H9 (cell line): ENCODE measurements around the gene SF3B1. TPM values are rescaled to one million over a fixed set of nuclear protein-coding genes. Genes with fewer than 3 reads are reported as not detected.
"Not testable (repeated sequence)": the region's sequence is repeated elsewhere in the genome, so short reads cannot be mapped to it uniquely, and the experiment has no call there.

Source experiments
- DNase-seq: peaks from one replicate; pipeline ENCODE4 v3.0.0-alpha.2; 2017
- H2AFZ ChIP-seq: one replicate; pipeline ENCODE4 v1.6.1; 2013; ENCODE audit warnings: mild to moderate bottlenecking, low read length, control low read depth, moderate library complexity
- H2AK5ac ChIP-seq: 2 replicates; pipeline ENCODE4 v1.6.1; 2013; ENCODE audit warnings: low read length, control low read depth, mixed read lengths; ENCODE audit not compliant: insufficient read length
- H2BK120ac ChIP-seq: one replicate; pipeline ENCODE4 v1.6.1; 2013; ENCODE audit warnings: low read depth, mild to moderate bottlenecking, low read length, control low read depth, inconsistent platforms; ENCODE audit not compliant: poor library complexity, severe bottlenecking
- H2BK12ac ChIP-seq: 2 replicates; pipeline ENCODE4 v1.6.1; 2013; ENCODE audit warnings: low read length, control low read depth, mixed read lengths, low read depth; ENCODE audit not compliant: insufficient read length
- H2BK15ac ChIP-seq: 2 replicates; pipeline ENCODE4 v1.6.1; 2013; ENCODE audit warnings: low read depth, low read length, control low read depth
- H2BK20ac ChIP-seq: one replicate; pipeline ENCODE4 v1.6.1; 2013; ENCODE audit warnings: low read depth, mild to moderate bottlenecking, low read length, control low read depth, inconsistent platforms; ENCODE audit not compliant: poor library complexity, severe bottlenecking
- H2BK5ac ChIP-seq: 2 replicates; pipeline ENCODE4 v1.6.1; 2013; ENCODE audit warnings: low read length, control low read depth, mixed read lengths; ENCODE audit not compliant: insufficient read length
- H3K14ac ChIP-seq: 2 replicates; pipeline ENCODE4 v1.6.1; 2013; ENCODE audit warnings: low read length, control low read depth; ENCODE audit not compliant: insufficient read depth
- H3K18ac ChIP-seq: 2 replicates; pipeline ENCODE4 v1.6.1; 2013; ENCODE audit warnings: low read depth, mild to moderate bottlenecking, mixed read lengths, low read length, control low read depth; ENCODE audit not compliant: insufficient read length
- H3K23ac ChIP-seq: 2 replicates; pipeline ENCODE4 v1.6.1; 2013; ENCODE audit warnings: low read length, control low read depth, mixed read lengths, low read depth; ENCODE audit not compliant: insufficient read length
- H3K23me2 ChIP-seq: 2 replicates; pipeline ENCODE4 v1.6.1; 2013; ENCODE audit warnings: low read depth, mild to moderate bottlenecking, mixed read lengths, low read length, control low read depth; ENCODE audit not compliant: insufficient read length, poor library complexity, severe bottlenecking
- H3K27ac ChIP-seq: 2 replicates; pipeline ENCODE4 v1.5.1; 2013; ENCODE audit warnings: low read length, control low read depth, mixed read lengths, low read depth; ENCODE audit not compliant: insufficient read length
- H3K27me3 ChIP-seq: 2 replicates; pipeline ENCODE4 v1.6.1; 2013; ENCODE audit warnings: low read length, control low read depth, inconsistent platforms; ENCODE audit not compliant: insufficient read depth
- H3K4ac ChIP-seq: 2 replicates; pipeline ENCODE4 v1.6.1; 2013; ENCODE audit warnings: low read depth, mild to moderate bottlenecking, control low read depth, inconsistent platforms, low read length, moderate library complexity
- H3K4me1 ChIP-seq: 2 replicates; pipeline ENCODE4 v1.6.1; 2013; ENCODE audit warnings: low read length, control low read depth, inconsistent platforms; ENCODE audit not compliant: insufficient read depth
- H3K4me2 ChIP-seq: 2 replicates; pipeline ENCODE4 v1.6.1; 2013; ENCODE audit warnings: low read length, control low read depth, mixed read lengths; ENCODE audit not compliant: insufficient read length, insufficient read depth
- H3K56ac ChIP-seq: 2 replicates; pipeline ENCODE4 v1.6.1; 2013; ENCODE audit warnings: low read depth, mild to moderate bottlenecking, mixed read lengths, low read length, control low read depth; ENCODE audit not compliant: insufficient read length
- H3K79me1 ChIP-seq: 2 replicates; pipeline ENCODE4 v1.6.1; 2013; ENCODE audit warnings: low read depth, mild to moderate bottlenecking, moderate library complexity, low read length, control low read depth, inconsistent platforms; ENCODE audit not compliant: insufficient read depth, poor library complexity, severe bottlenecking
- H3K79me2 ChIP-seq: 2 replicates; pipeline ENCODE4 v1.6.1; 2013; ENCODE audit warnings: low read length, control low read depth, inconsistent platforms; ENCODE audit not compliant: insufficient read depth
- H3K9ac ChIP-seq: 2 replicates; pipeline ENCODE4 v1.6.1; 2013; ENCODE audit warnings: low read length, control low read depth, mixed read lengths; ENCODE audit not compliant: insufficient read length; ENCODE audit errors: extremely low read depth
- H3K9me3 ChIP-seq: one replicate; pipeline ENCODE4 v1.6.1; 2013; ENCODE audit warnings: low read depth, low read length, inconsistent platforms; ENCODE audit not compliant: control insufficient read depth
- H3T11ph ChIP-seq: one replicate; pipeline ENCODE4 v1.6.1; 2013; ENCODE audit warnings: mild to moderate bottlenecking, low read length, control low read depth, inconsistent platforms
- H4K20me1 ChIP-seq: one replicate; pipeline ENCODE4 v1.6.1; 2013; ENCODE audit not compliant: control insufficient read depth, insufficient read length, insufficient read depth
- H4K5ac ChIP-seq: 2 replicates; pipeline ENCODE4 v1.6.1; 2013; ENCODE audit warnings: low read depth, mild to moderate bottlenecking, mixed read lengths, low read length, control low read depth; ENCODE audit not compliant: insufficient read length
- H4K8ac ChIP-seq: replicated peaks from 2 replicates; pipeline ENCODE4 v1.6.1; 2013; ENCODE audit warnings: low read length, control low read depth, mixed read lengths, low read depth; ENCODE audit not compliant: insufficient read length
- H4K91ac ChIP-seq: 2 replicates; pipeline ENCODE4 v1.6.1; 2013; ENCODE audit warnings: low read depth, mild to moderate bottlenecking, moderate library complexity, mixed read lengths, low read length, control low read depth; ENCODE audit not compliant: insufficient read length
- H3K27ac Mint-ChIP-seq, 3 experiments: 2 replicates in 2 of 3; 3 replicates in 1 of 3; pipeline ENCODE4 v1.8.0; 2020 to 2021; ENCODE audit warnings: mixed read lengths in 3 of 3, mild to moderate bottlenecking in 1 of 3, moderate library complexity in 1 of 3
- H3K27me3 Mint-ChIP-seq: 2 replicates; pipeline ENCODE4 v1.8.0; 2021; ENCODE audit warnings: low read depth, mild to moderate bottlenecking, moderate library complexity, mixed read lengths
- H3K36me3 Mint-ChIP-seq, 3 experiments: 2 replicates in 2 of 3; 3 replicates in 1 of 3; pipeline ENCODE4 v1.8.0; 2020 to 2021; ENCODE audit warnings: low read depth in 3 of 3, mixed read lengths in 3 of 3; ENCODE audit not compliant: insufficient read depth in 1 of 3
- H3K4me1 Mint-ChIP-seq, 2 experiments: 2 replicates each; pipeline ENCODE4 v1.8.0; 2020; ENCODE audit warnings: mixed read lengths in 2 of 2
- H3K4me3 Mint-ChIP-seq, 2 experiments: 2 replicates in 1 of 2; 3 replicates in 1 of 2; pipeline ENCODE4 v1.8.0; 2020 to 2021; ENCODE audit warnings: mild to moderate bottlenecking in 2 of 2, mixed read lengths in 2 of 2, moderate library complexity in 1 of 2
- H3K9me3 Mint-ChIP-seq, 2 experiments: 2 replicates in 1 of 2; 3 replicates in 1 of 2; pipeline ENCODE4 v1.8.0; 2020; ENCODE audit warnings: mild to moderate bottlenecking in 2 of 2, mixed read lengths in 2 of 2, moderate library complexity in 1 of 2
- WGBS: extraction: QIAGEN DNeasy Blood & Tissue Kit; methylation state at CpG from one replicate; pipeline ENCODE4 v1.1.7; 2013; ENCODE audit warnings: missing lambda C conversion rate, low lambda C conversion rate, mixed read lengths; ENCODE audit not compliant: insufficient read length; ENCODE audit errors: extremely low coverage; 5-methylcytosine and 5-hydroxymethylcytosine counted together
- total RNA-seq: library from RNA; stranded (reverse); gene quantifications from 2 replicates; pipeline ENCODE4 v1.2.1, GENCODE V29; 2021

The SF3B1 gene
- total RNA-seq, 1 experiment from 2014 or later, result 278 TPM

- not testable (repeated sequence) for H2BK120ac ChIP-seq, H2BK15ac ChIP-seq, H2AFZ ChIP-seq, H2BK12ac ChIP-seq, H4K20me1 ChIP-seq, H3K4ac ChIP-seq, H3K56ac ChIP-seq, H4K5ac ChIP-seq, H3T11ph ChIP-seq, H2AK5ac ChIP-seq, H3K27me3 ChIP-seq, H3K9ac ChIP-seq, H3K4me3 Mint-ChIP-seq, H3K4me2 ChIP-seq, H3K23ac ChIP-seq, H3K79me2 ChIP-seq, H3K9me3 Mint-ChIP-seq, H2BK5ac ChIP-seq, H3K27ac ChIP-seq, H3K36me3 Mint-ChIP-seq, H3K27me3 Mint-ChIP-seq, H3K18ac ChIP-seq, H3K4me1 ChIP-seq, H4K91ac ChIP-seq, DNase-seq, H3K9me3 ChIP-seq, H3K14ac ChIP-seq, H3K79me1 ChIP-seq, H3K23me2 ChIP-seq, H3K4me1 Mint-ChIP-seq, H2BK20ac ChIP-seq, H4K8ac ChIP-seq, H3K27ac Mint-ChIP-seq
- no CpG with 5 or more reads among the region's 3 CpGs for WGBS
These were observed 55.4 kb downstream of the SF3B1 start for GRCh38 chr2:197379308-197379917.
